GM12874 (cell line): ENCODE results near the gene SPAG4.

ENCODE experiments used
- CTCF ChIP-seq: IDR thresholded peaks from 2 replicates; pipeline ENCODE4 v1.5.1; 2011; ENCODE audit warnings: low read depth, mild to moderate bottlenecking, control low read depth, low read length, moderate library complexity; ENCODE audit not compliant: insufficient read depth

Gene SPAG4

GRCh38 chr20:35652641-35653429 is 37.2 kb downstream of the SPAG4 start:
- TF ChIP-seq CTCF = no peak

DNA sequence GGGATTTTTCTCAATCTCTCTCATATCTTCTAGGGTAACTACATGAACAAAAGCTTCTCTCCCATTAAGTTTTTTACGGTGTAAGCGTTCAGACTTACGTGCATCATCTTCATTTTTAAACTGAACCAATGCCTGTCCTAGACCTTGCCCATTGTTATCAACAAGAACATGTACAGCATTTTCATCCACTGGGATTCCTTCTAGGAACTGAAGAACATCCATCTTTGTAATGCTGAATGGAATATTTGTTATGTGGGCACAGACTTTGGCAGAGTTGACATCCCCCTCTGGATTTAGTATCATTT is 37.8 kb downstream of the SPAG4 start:
- TF ChIP-seq CTCF = no peak

- no peak for TF ChIP-seq CTCF
Measured at GRCh38 chr20:35653893-35654292, 38.3 kb downstream of the SPAG4 start.

DNA sequence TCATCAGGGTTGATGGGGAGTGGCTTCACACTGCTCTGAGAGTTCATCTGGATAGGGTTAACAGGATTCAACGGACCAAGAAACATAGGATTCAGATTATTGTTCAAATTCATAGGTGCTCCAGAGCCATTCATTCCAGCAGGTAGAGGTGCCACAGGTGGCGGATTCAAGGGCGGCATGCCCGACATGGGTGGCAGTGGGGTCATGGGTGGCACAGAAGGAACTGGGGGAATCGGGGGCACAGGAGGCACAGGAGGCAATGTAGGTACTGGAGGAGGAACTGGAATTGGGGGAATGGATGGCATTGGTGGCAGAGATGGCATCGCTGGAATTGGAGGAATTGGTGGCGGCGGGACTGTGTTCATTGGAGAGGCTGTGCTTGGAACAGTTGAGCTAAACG is 38.8 kb downstream of the SPAG4 start:
- TF ChIP-seq CTCF = no peak

DNA sequence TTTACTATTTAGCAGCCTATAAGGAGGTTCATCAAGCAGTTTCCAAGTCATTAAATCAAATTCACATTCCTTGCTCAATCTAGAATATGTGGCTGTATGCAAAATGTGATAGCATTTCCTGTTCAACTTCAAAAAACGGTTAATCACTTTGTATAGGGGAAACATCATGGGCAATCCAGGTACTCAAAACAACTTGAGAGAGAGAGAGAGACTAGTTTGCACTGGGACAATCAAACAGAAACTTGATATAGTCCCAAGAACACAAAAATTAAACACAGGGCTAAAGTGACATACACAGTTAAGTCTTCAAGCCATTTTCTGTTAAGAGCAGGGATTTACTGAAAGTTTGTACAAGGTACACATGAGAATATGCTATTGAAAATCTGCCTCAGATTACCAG is 41.6 kb downstream of the SPAG4 start:
- no peak for TF ChIP-seq CTCF

DNA sequence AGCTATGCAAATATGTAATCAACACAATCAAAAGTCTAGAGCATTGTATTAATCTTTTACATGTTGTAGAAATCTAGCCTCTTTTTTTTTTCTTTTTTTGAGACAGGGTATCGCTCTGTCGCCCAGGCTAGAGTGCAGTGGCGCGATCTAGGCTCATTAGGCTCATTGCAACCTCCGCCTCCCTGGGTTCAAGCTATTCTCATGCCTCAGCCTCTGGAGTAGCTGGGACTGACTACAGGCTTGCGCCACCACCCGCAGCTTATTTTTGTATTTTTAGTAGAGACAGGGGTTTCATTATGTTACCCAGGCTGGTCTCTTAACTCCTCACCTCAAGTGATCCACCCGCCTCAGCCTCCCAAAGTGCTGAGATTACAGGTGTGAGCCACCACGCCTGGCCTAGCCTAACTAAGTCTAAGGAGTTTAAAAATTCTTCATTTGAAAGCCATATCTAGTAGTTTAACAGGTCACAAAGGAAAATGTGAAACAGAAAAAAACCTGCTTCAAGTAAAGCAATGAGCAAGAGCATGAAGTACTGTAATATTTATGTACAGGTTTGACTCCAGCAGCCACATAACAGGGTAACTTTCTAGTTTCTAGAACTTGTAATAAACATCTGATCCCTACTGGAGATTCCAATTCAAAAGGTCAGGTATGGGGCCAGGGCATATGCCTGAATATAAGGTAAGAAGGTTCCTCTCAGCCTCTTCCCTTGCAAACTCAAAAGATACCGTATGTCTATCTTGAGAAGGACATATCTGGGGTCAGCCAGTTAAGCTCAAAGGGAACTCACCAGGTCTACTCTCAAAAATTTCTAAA is 44.7 kb downstream of the SPAG4 start:
- no peak for TF ChIP-seq CTCF

- no peak for TF ChIP-seq CTCF
Measured at GRCh38 chr20:35661053-35661452, 45.4 kb downstream of the SPAG4 start.
